Mesenchymal stem cell (in vitro differentiated cells and primary cell): ENCODE measurements around the gene CHAC1.

Source experiments
- DNase-seq: peaks from one replicate; pipeline ENCODE4 v3.0.0-alpha.2; 2013
- H2AFZ ChIP-seq: one replicate; pipeline ENCODE4 v1.6.1; 2013; ENCODE audit warnings: low read depth, mild to moderate bottlenecking, control low read depth, inconsistent platforms, low read length, moderate library complexity
- H2AK5ac ChIP-seq: 2 replicates; pipeline ENCODE4 v1.6.1; 2013; ENCODE audit warnings: low read length, moderate library complexity, mild to moderate bottlenecking, inconsistent platforms; ENCODE audit not compliant: severe bottlenecking
- H2BK120ac ChIP-seq: one replicate; pipeline ENCODE4 v1.6.1; 2013; ENCODE audit warnings: low read depth, mild to moderate bottlenecking, inconsistent platforms, low read length, moderate library complexity
- H2BK12ac ChIP-seq, 2 experiments: one replicate each; pipeline ENCODE4 v1.6.1; 2013; ENCODE audit warnings: inconsistent platforms in 2 of 2, low read length in 2 of 2, mild to moderate bottlenecking in 2 of 2, moderate library complexity in 2 of 2, control low read depth in 1 of 2
- H2BK15ac ChIP-seq: one replicate; pipeline ENCODE4 v1.6.1; 2013; ENCODE audit warnings: mild to moderate bottlenecking, low read depth, inconsistent platforms; ENCODE audit not compliant: poor library complexity, severe bottlenecking
- H2BK5ac ChIP-seq: 2 replicates; pipeline ENCODE4 v1.6.1; 2013; ENCODE audit warnings: low read depth, mild to moderate bottlenecking, low read length, control low read depth, inconsistent platforms; ENCODE audit not compliant: poor library complexity, severe bottlenecking
- H3K14ac ChIP-seq, 2 experiments: one replicate each; pipeline ENCODE4 v1.6.1; 2013; ENCODE audit warnings: inconsistent platforms in 2 of 2, low read length in 2 of 2, control low read depth in 1 of 2, mild to moderate bottlenecking in 1 of 2, moderate library complexity in 1 of 2
- H3K18ac ChIP-seq, 2 experiments: one replicate each; pipeline ENCODE4 v1.6.1; 2013; ENCODE audit warnings: inconsistent platforms in 2 of 2, low read length in 2 of 2, control low read depth in 1 of 2, low read depth in 1 of 2, mild to moderate bottlenecking in 1 of 2
- H3K23ac ChIP-seq, 2 experiments: one replicate each; pipeline ENCODE4 v1.6.1; 2013; ENCODE audit warnings: inconsistent platforms in 2 of 2, low read length in 2 of 2, mild to moderate bottlenecking in 2 of 2, moderate library complexity in 2 of 2, control low read depth in 1 of 2
- H3K27ac ChIP-seq: 2 replicates; pipeline ENCODE4 v1.5.1; 2013; ENCODE audit warnings: mild to moderate bottlenecking, moderate library complexity, low read length, control low read depth, inconsistent platforms; ENCODE audit not compliant: poor library complexity, severe bottlenecking
- H3K27me3 ChIP-seq, 2 experiments: 2 replicates each; pipeline versions ENCODE4 v1.6.1 to v1.7.0; 2013; ENCODE audit warnings: low read length in 2 of 2, mild to moderate bottlenecking in 2 of 2, moderate library complexity in 2 of 2, control low read depth in 1 of 2, inconsistent platforms in 1 of 2; ENCODE audit not compliant: control insufficient read depth in 1 of 2, insufficient read depth in 1 of 2
- H3K36me3 ChIP-seq, 2 experiments: 2 replicates each; pipeline versions ENCODE4 v1.6.1 to v1.7.0; 2013; ENCODE audit warnings: low read length in 2 of 2, control low read depth in 1 of 2, inconsistent platforms in 1 of 2, low read depth in 1 of 2, mild to moderate bottlenecking in 1 of 2; ENCODE audit not compliant: insufficient read depth in 2 of 2, control insufficient read depth in 1 of 2
- H3K4ac ChIP-seq, 2 experiments: one replicate each; pipeline ENCODE4 v1.6.1; 2013; ENCODE audit warnings: inconsistent platforms in 2 of 2, low read length in 2 of 2, mild to moderate bottlenecking in 2 of 2, moderate library complexity in 2 of 2, control low read depth in 1 of 2, low read depth in 1 of 2
- H3K4me1 ChIP-seq: 2 replicates; pipeline ENCODE4 v1.6.1; 2013; ENCODE audit warnings: low read depth, low read length, control low read depth; ENCODE audit not compliant: control insufficient read depth, insufficient read depth
- H3K4me2 ChIP-seq: 2 replicates; pipeline ENCODE4 v1.6.1; 2013; ENCODE audit warnings: low read length, mild to moderate bottlenecking, inconsistent platforms; ENCODE audit not compliant: poor library complexity, severe bottlenecking
- H3K4me3 ChIP-seq, 2 experiments: 2 replicates each; pipeline versions ENCODE4 v1.5.1 to v1.7.0; 2013; ENCODE audit warnings: low read length in 2 of 2, mild to moderate bottlenecking in 2 of 2, control low read depth in 1 of 2, low read depth in 1 of 2; ENCODE audit not compliant: insufficient read depth in 1 of 2
- H3K79me1 ChIP-seq: replicated peaks from 2 replicates; pipeline ENCODE4 v1.6.1; 2013; ENCODE audit warnings: mild to moderate bottlenecking, control low read depth, low read length, inconsistent platforms; ENCODE audit not compliant: poor library complexity, severe bottlenecking
- H3K9ac ChIP-seq: 2 replicates; pipeline ENCODE4 v1.7.0; 2013; ENCODE audit warnings: mild to moderate bottlenecking, low read length, moderate library complexity
- H3K9me3 ChIP-seq: 2 replicates; pipeline ENCODE4 v1.7.0; 2013; ENCODE audit warnings: mild to moderate bottlenecking, low read length; ENCODE audit not compliant: control insufficient read depth
- H4K8ac ChIP-seq: one replicate; pipeline ENCODE4 v1.6.1; 2013; ENCODE audit warnings: inconsistent platforms, mild to moderate bottlenecking, low read length, moderate library complexity
- H4K91ac ChIP-seq: one replicate; pipeline ENCODE4 v1.6.1; 2013; ENCODE audit warnings: mild to moderate bottlenecking, low read length, inconsistent platforms
- WGBS: methylation state at CpG from one replicate; pipeline ENCODE4 v1.1.7; 2013; ENCODE audit warnings: mixed read lengths; 5-methylcytosine and 5-hydroxymethylcytosine counted together

CHAC1 gene

GRCh38 chr15:40986820-40987219 lies 33.5 kb downstream of the CHAC1 start:
- Histone ChIP-seq H3K4me1 (peaks cover 18% of the 10 kb centered on the region), H3K18ac (no peak overlapping the region), H3K27me3 (no peaks in the 10 kb centered on the region), H3K4ac (no peak overlapping the region), H3K27ac (no peak overlapping the region), H3K9ac (no peak overlapping the region), H2BK120ac (no peak overlapping the region), H2BK15ac (no peak overlapping the region), H3K14ac (no peak overlapping the region), H2AK5ac (no peak overlapping the region), H3K4me2 (no peak overlapping the region), H3K9me3 (no peaks in the 10 kb centered on the region), H3K23ac (no peak overlapping the region), H3K4me3 (no peak overlapping the region), H4K8ac (no peak overlapping the region), H3K36me3 (peaks cover 37 to 75% of the 10 kb centered on the region in 2 experiments), H2BK5ac (no peak overlapping the region), H3K79me1 (peaks cover 6% of the 10 kb centered on the region), H2AFZ (no peak overlapping the region), H4K91ac (no peak overlapping the region), H2BK12ac (no peak overlapping the region)
- DNase-seq, result no peak
- 97% methylated on average over 6 of the region's 7 CpGs for WGBS

DNA sequence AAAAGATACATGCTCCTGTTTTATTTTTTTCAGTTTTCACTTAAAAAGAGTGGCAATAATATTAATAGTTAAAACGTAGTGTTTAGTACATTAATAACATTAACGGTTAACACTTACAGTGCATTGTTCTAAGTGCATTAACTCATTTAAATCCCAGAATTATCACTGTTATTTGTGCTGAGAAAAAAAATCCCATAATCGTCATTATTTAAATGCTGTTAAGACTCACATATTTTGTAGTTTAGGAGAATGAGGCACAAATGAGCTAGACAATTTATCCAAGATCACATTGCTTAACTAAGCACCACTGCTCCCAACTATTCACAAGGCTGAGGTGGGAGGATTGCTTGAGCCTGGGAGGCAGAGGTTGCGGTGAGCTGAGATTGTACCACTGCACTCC lies 34.9 kb downstream of the CHAC1 start:
- peaks cover 5% of the 10 kb centered on the region for H3K79me1 ChIP-seq
- WGBS, result 100% methylated on average over 1 of the region's 4 CpGs
- no peak overlapping the region for H2AFZ ChIP-seq
- H3K4me3 ChIP-seq, result no peak overlapping the region
- no peak overlapping the region for H4K8ac ChIP-seq
- no peak overlapping the region for H3K9ac ChIP-seq
- no peak overlapping the region for H2BK120ac ChIP-seq
- H3K9me3 ChIP-seq, result no peaks in the 10 kb centered on the region
- no peak overlapping the region for H3K4me2 ChIP-seq
- no peak overlapping the region for H3K23ac ChIP-seq
- H3K27me3 ChIP-seq, result no peaks in the 10 kb centered on the region
- H3K4me1 ChIP-seq, result peaks cover 16% of the 10 kb centered on the region
- peak overlapping the region in 1 of 2 experiments; percentile 71 for H3K4ac ChIP-seq
- no peak overlapping the region for H2AK5ac ChIP-seq
- H3K27ac ChIP-seq, result no peak overlapping the region
- H3K18ac ChIP-seq, result peak overlapping the region in 1 of 2 experiments; percentile 21
- H2BK5ac ChIP-seq, result no peak overlapping the region
- DNase-seq, result no peak
- peaks cover 32 to 61% of the 10 kb centered on the region in 2 experiments for H3K36me3 ChIP-seq
- peak overlapping the region in 1 of 2 experiments; percentile 22 for H2BK12ac ChIP-seq
- H2BK15ac ChIP-seq, result no peak overlapping the region
- no peak overlapping the region for H4K91ac ChIP-seq
- no peak overlapping the region for H3K14ac ChIP-seq

GRCh38 chr15:40990080-40990479 lies 36.8 kb downstream of the CHAC1 start:
- H3K14ac ChIP-seq, result no peak overlapping the region
- peaks cover 5% of the 10 kb centered on the region for H3K79me1 ChIP-seq
- H2BK5ac ChIP-seq, result no peak overlapping the region
- no peak overlapping the region for H4K8ac ChIP-seq
- H2BK120ac ChIP-seq, result no peak overlapping the region
- H3K18ac ChIP-seq, result no peak overlapping the region
- H3K4me3 ChIP-seq, result no peak overlapping the region
- no peaks in the 10 kb centered on the region for H3K9me3 ChIP-seq
- no peak overlapping the region for H4K91ac ChIP-seq
- H2AK5ac ChIP-seq, result no peak overlapping the region
- H2BK12ac ChIP-seq, result no peak overlapping the region
- H3K27ac ChIP-seq, result no peak overlapping the region
- no peaks in the 10 kb centered on the region for H3K27me3 ChIP-seq
- DNase-seq, result no peak
- H3K9ac ChIP-seq, result no peak overlapping the region
- no peak overlapping the region for H2BK15ac ChIP-seq
- H3K4me2 ChIP-seq, result no peak overlapping the region
- peaks cover 10% of the 10 kb centered on the region for H3K4me1 ChIP-seq
- peaks cover 27 to 55% of the 10 kb centered on the region in 2 experiments for H3K36me3 ChIP-seq
- H3K23ac ChIP-seq, result no peak overlapping the region
- H3K4ac ChIP-seq, result peak overlapping the region in 1 of 2 experiments; percentile 58
- no peak overlapping the region for H2AFZ ChIP-seq

DNA sequence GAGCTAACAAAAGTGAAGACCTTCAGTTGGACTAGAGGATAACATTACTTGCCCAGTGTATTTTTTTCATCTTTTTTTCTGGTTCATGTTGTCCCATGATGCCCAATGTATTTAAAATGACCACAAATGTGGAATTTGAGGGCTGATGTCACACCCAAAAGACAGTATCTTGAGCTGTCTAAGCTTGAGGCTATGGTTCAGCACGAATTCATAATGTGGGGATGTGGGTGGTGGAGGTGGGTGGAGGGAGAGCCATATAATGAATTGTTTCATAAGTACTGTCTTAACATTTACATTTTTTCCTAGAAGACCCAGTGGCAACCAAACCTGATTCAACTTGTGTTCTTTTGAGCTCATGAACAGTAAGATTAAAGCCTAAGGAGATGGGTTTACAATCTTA lies 37.5 kb downstream of the CHAC1 start:
- no peak for DNase-seq
- Histone ChIP-seq H3K23ac (no peak overlapping the region), H3K9me3 (no peaks in the 10 kb centered on the region), H2BK15ac (no peak overlapping the region), H3K79me1 (peaks cover 7% of the 10 kb centered on the region), H2BK120ac (no peak overlapping the region), H2BK12ac (peak overlapping the region in 1 of 2 experiments; percentile 54), H2AFZ (no peak overlapping the region), H3K4ac (no peak overlapping the region), H4K91ac (no peak overlapping the region), H3K14ac (no peak overlapping the region), H3K27me3 (no peaks in the 10 kb centered on the region), H3K27ac (no peak overlapping the region), H3K9ac (no peak overlapping the region), H3K4me2 (no peak overlapping the region), H3K18ac (peak overlapping the region in 1 of 2 experiments; percentile 73), H3K4me1 (peaks cover 5% of the 10 kb centered on the region), H4K8ac (no peak overlapping the region), H3K4me3 (no peak overlapping the region), H3K36me3 (peaks cover 24 to 61% of the 10 kb centered on the region in 2 experiments), H2AK5ac (no peak overlapping the region), H2BK5ac (no peak overlapping the region)
- no CpG with 5 or more reads among the region's 1 CpG for WGBS
